ENCODE results near the gene SLC13A2.

The SLC13A2 gene

GRCh38 chr17:28492352-28493310, 19.2 kb downstream of the SLC13A2 start:
- no peak overlapping the region for H3K4me3 ChIP-seq (ENCODE audit: low read depth, low read length)

- no peak overlapping the region for H3K4me3 ChIP-seq (ENCODE audit: low read depth, low read length)
Measured at GRCh38 chr17:28493460-28493859, 20.0 kb downstream of the SLC13A2 start.

GRCh38 chr17:28494445-28495188, 21.2 kb downstream of the SLC13A2 start:
- H3K4me3 ChIP-seq (ENCODE audit: low read depth, low read length): no peak overlapping the region

GRCh38 chr17:28495635-28496034, 22.2 kb downstream of the SLC13A2 start:
- no peak overlapping the region for H3K4me3 ChIP-seq (ENCODE audit: low read depth, low read length)

GRCh38 chr17:28497931-28498330, 24.5 kb downstream of the SLC13A2 start:
- H3K4me3 ChIP-seq (ENCODE audit: low read depth, low read length): no peak overlapping the region

GRCh38 chr17:28498652-28499363, 25.4 kb downstream of the SLC13A2 start:
- no peak overlapping the region for H3K4me3 ChIP-seq (ENCODE audit: low read depth, low read length)

GRCh38 chr17:28499364-28499664, 25.9 kb downstream of the SLC13A2 start:
- H3K4me3 ChIP-seq (ENCODE audit: low read depth, low read length): no peak overlapping the region

- H3K4me3 ChIP-seq (ENCODE audit: low read depth, low read length): no peak overlapping the region
Measured at GRCh38 chr17:28499684-28500357, 26.4 kb downstream of the SLC13A2 start.

- no peak overlapping the region for H3K4me3 ChIP-seq (ENCODE audit: low read depth, low read length)
Measured at GRCh38 chr17:28500712-28501379, 27.4 kb downstream of the SLC13A2 start.

GRCh38 chr17:28501421-28502284, 28.2 kb downstream of the SLC13A2 start:
- H3K4me3 ChIP-seq (ENCODE audit: low read depth, low read length): no peak overlapping the region

- H3K4me3 ChIP-seq (ENCODE audit: low read depth, low read length): no peak overlapping the region
Measured at GRCh38 chr17:28503420-28503819, 30.0 kb downstream of the SLC13A2 start.

- no peak within 1 kb of the TSS for H3K4me3 ChIP-seq (ENCODE audit: low read depth, low read length)
Measured at GRCh38 chr17:28505986-28506665, 32.7 kb downstream of the SLC13A2 start, which contains the start of gene FOXN1. FOXN1 (plus strand) TSS chr17:28506348; CDS start chr17:28523970, 17,622 bp downstream.

- no peak overlapping the region for H3K4me3 ChIP-seq (ENCODE audit: low read depth, low read length)
Measured at GRCh38 chr17:28506763-28507487, 33.5 kb downstream of the SLC13A2 start.

GRCh38 chr17:28507567-28508203, 34.2 kb downstream of the SLC13A2 start:
- no peak overlapping the region for H3K4me3 ChIP-seq (ENCODE audit: low read depth, low read length)

GRCh38 chr17:28508211-28508724, 34.8 kb downstream of the SLC13A2 start:
- no peak overlapping the region for H3K4me3 ChIP-seq (ENCODE audit: low read depth, low read length)

GRCh38 chr17:28509789-28510188, 36.3 kb downstream of the SLC13A2 start:
- no peak overlapping the region for H3K4me3 ChIP-seq (ENCODE audit: low read depth, low read length)

- no peak overlapping the region for H3K4me3 ChIP-seq (ENCODE audit: low read depth, low read length)
Measured at GRCh38 chr17:28511858-28512461, 38.5 kb downstream of the SLC13A2 start.

All from iPS-11a (cell line).